ENCODE results near the gene MAPK8IP2. TPM values are rescaled to one million over a fixed set of nuclear protein-coding genes. Genes with fewer than 3 reads are reported as not detected.
A peak's percentile ranks its signal among the peaks of the same experiment; 100 is the strongest.

Gene MAPK8IP2
- total and polyA plus RNA-seq, 2 of the 13 experiments (the other 11 are each of a cell fraction or from before 2014, with no cell fraction given): 1.3 to 2.6 TPM

- TF ChIP-seq ZNF512B (CRISPR knock-in tag; IDR thresholded peaks at IDR 0.05; ENCODE audit: borderline replicate concordance) (no peak), SP4 (CRISPR knock-in tag; IDR thresholded peaks at IDR 0.05) (peak; percentile 62; the same call in 1 of the 2 replicates), REST (IDR thresholded peaks at IDR 0.05; ENCODE audit: borderline replicate concordance in 1 of 2, low read depth in 1 of 2, low read length in 2 of 2) (no peak), NFAT5 (CRISPR knock-in tag; IDR thresholded peaks at IDR 0.05) (0 out of 2 replicates have a peak, but pooled peaks have one; percentile 33), SRSF9 (IDR thresholded peaks at IDR 0.05; ENCODE audit: borderline replicate concordance, insufficient read depth, low read depth, low read length, poor library complexity, severe bottlenecking) (no peak), NFATC3 (CRISPR knock-in tag; IDR thresholded peaks at IDR 0.05) (no peak), ZSCAN21 (CRISPR knock-in tag; IDR thresholded peaks at IDR 0.05; ENCODE audit: borderline replicate concordance) (0 out of 2 replicates have a peak, but pooled peaks have one; percentile 58), ELK4 (CRISPR knock-in tag; IDR thresholded peaks at IDR 0.05; ENCODE audit: borderline replicate concordance) (no peak), ZNF160 (CRISPR knock-in tag; IDR thresholded peaks at IDR 0.05) (no peak), GLI4 (CRISPR knock-in tag; IDR thresholded peaks at IDR 0.05; ENCODE audit: borderline replicate concordance) (no peak), BCLAF1 (IDR thresholded peaks at IDR 0.05) (no peak)
These were observed 22.2 kb downstream of the MAPK8IP2 start (continued) for GRCh38 chr22:50622723-50623327.
